ENCODE data around the gene KRT82. TPM values are rescaled to one million over a fixed set of nuclear protein-coding genes. Genes with fewer than 3 reads are reported as not detected.

The KRT82 gene
- total RNA-seq, 4 donors from 2014 or later: not detected

- H3K4me1 ChIP-seq: peaks cover 0 to 16% (median 6%) of the 10 kb centered on the region in 4 donors
- in situ Hi-C loops (cut with MboI; ENCODE audit: low pct_ligation_motif_present in 1 of 4, low pct_unique_long_range_greater_than_20kb in 1 of 4, low sequenced_read_pairs in 3 of 4) (no loop called here), intact Hi-C loops (cut with DNase I; ENCODE audit: low total_unique reads) (no loop called here)
- H3K27ac ChIP-seq: no peak overlapping the region
- DNase-seq: no peak
- no peaks in the 10 kb centered on the region for H3K9me3 ChIP-seq
- H3K4me3 ChIP-seq: no peak overlapping the region
- no peaks in the 10 kb centered on the region for H3K27me3 ChIP-seq
- WGBS, 2 donors (ENCODE audit: low coverage in 1 of 2): 60% methylated on average over 9 of the region's 9 CpGs; no CpG with 5 or more reads in 1 of the 2 donors
- TF ChIP-seq POLR2A (IDR thresholded peaks at IDR 0.05): no peak
- TF ChIP-seq CTCF (IDR thresholded peaks at IDR 0.05): no peak
- TF ChIP-seq POLR2AphosphoS5 (IDR thresholded peaks at IDR 0.05): no peak
- no peak for TF ChIP-seq EP300 (IDR thresholded peaks at IDR 0.05; ENCODE audit: low read depth)
- no peaks in the 10 kb centered on the region for H3K36me3 ChIP-seq
These were observed 31.4 kb upstream of the KRT82 start for GRCh38 chr12:52437508-52437907.

- no peaks in the 10 kb centered on the region for H3K27me3 ChIP-seq
- H3K9me3 ChIP-seq: no peaks in the 10 kb centered on the region
- no peak for TF ChIP-seq CTCF (IDR thresholded peaks at IDR 0.05)
- no peak for TF ChIP-seq POLR2AphosphoS5 (IDR thresholded peaks at IDR 0.05)
- no peak for TF ChIP-seq POLR2A (IDR thresholded peaks at IDR 0.05)
- no peak for TF ChIP-seq EP300 (IDR thresholded peaks at IDR 0.05; ENCODE audit: low read depth)
- no peak for DNase-seq
- no peak overlapping the region for H3K27ac ChIP-seq
- H3K36me3 ChIP-seq: no peaks in the 10 kb centered on the region
- in situ Hi-C loops (cut with MboI; ENCODE audit: low pct_ligation_motif_present in 1 of 4, low pct_unique_long_range_greater_than_20kb in 1 of 4, low sequenced_read_pairs in 3 of 4): no loop called here
- intact Hi-C loops (cut with DNase I; ENCODE audit: low total_unique reads): no loop called here
- peaks cover 0 to 16% (median 6%) of the 10 kb centered on the region in 4 donors for H3K4me1 ChIP-seq
- 65 to 69% methylated on average over 8 to 9 of the region's 9 CpGs for WGBS, 2 donors (ENCODE audit: low coverage in 1 of 2)
- no peak overlapping the region for H3K4me3 ChIP-seq
These were observed 30.8 kb upstream of the KRT82 start for GRCh38 chr12:52436828-52437474.

- Histone ChIP-seq H3K4me1 (peaks cover 0 to 16% (median 6%) of the 10 kb centered on the region in 4 donors), H3K4me3 (no peak overlapping the region), H3K27ac (no peak overlapping the region), H3K9me3 (no peaks in the 10 kb centered on the region), H3K36me3 (no peaks in the 10 kb centered on the region), H3K27me3 (no peaks in the 10 kb centered on the region)
- intact Hi-C loops (cut with DNase I; ENCODE audit: low total_unique reads) (no loop called here), in situ Hi-C loops (cut with MboI; ENCODE audit: low pct_ligation_motif_present in 1 of 4, low pct_unique_long_range_greater_than_20kb in 1 of 4, low sequenced_read_pairs in 3 of 4) (no loop called here)
- DNase-seq: no peak
- WGBS, 2 donors (ENCODE audit: low coverage in 1 of 2): 43 to 44% methylated on average over 4 to 9 of the region's 9 CpGs
- TF ChIP-seq CTCF (IDR thresholded peaks at IDR 0.05) (no peak), POLR2AphosphoS5 (IDR thresholded peaks at IDR 0.05) (no peak), EP300 (IDR thresholded peaks at IDR 0.05; ENCODE audit: low read depth) (no peak), POLR2A (IDR thresholded peaks at IDR 0.05) (no peak)
These were observed 30.1 kb upstream of the KRT82 start for GRCh38 chr12:52436000-52436827.

GRCh38 chr12:52435659-52435999 is 29.5 kb upstream of the KRT82 start:
- in situ Hi-C loops (cut with MboI; ENCODE audit: low pct_ligation_motif_present in 1 of 4, low pct_unique_long_range_greater_than_20kb in 1 of 4, low sequenced_read_pairs in 3 of 4): no loop called here
- Histone ChIP-seq H3K4me3 (no peak overlapping the region), H3K9me3 (no peaks in the 10 kb centered on the region), H3K4me1 (peaks cover 0 to 16% (median 6%) of the 10 kb centered on the region in 4 donors), H3K36me3 (no peaks in the 10 kb centered on the region), H3K27ac (no peak overlapping the region), H3K27me3 (no peaks in the 10 kb centered on the region)
- intact Hi-C loops (cut with DNase I; ENCODE audit: low total_unique reads): no loop called here
- TF ChIP-seq CTCF (IDR thresholded peaks at IDR 0.05) (no peak), POLR2A (IDR thresholded peaks at IDR 0.05) (no peak), EP300 (IDR thresholded peaks at IDR 0.05; ENCODE audit: low read depth) (no peak)
- DNase-seq: no peak
- WGBS, 2 donors (ENCODE audit: low coverage in 1 of 2): 90 to 100% methylated on average over 6 of the region's 6 CpGs

All from transverse colon (tissue), 4 donors.